ENCODE data around the gene HLA-G.

The HLA-G gene

DNA sequence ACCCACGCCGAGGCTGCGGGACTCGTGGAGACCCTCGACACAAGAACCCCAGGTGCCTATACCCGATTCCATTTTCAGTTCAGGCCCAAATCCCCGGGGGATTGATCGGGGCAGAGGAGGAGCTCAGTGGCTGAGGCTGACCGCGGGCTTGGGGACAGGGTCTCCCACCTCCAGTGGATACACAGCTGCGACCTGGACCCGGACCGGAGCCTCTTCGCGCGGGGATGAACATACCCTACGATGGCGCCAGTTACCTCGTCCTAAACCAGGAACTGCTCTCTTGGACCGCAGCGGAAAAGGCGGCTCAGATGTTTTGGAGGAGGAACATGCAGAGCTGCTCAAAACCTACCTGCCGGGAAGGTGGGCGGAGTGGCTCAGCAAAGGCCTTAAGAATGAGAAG, 27.4 kb upstream of the HLA-G start:
- Histone ChIP-seq H3K9ac (ENCODE audit: low read length) (no peak overlapping the region), H3K4me3 (ENCODE audit: low read depth, low read length, poor library complexity, severe bottlenecking) (no peak overlapping the region), H4K20me1 (ENCODE audit: insufficient read depth, low read length) (no peaks in the 10 kb centered on the region), H3K36me3 (ENCODE audit: insufficient read depth, low read length) (no peaks in the 10 kb centered on the region), H3K27me3 (ENCODE audit: insufficient read depth, low read length) (no peaks in the 10 kb centered on the region), H3K4me2 (ENCODE audit: low read length) (no peak overlapping the region), H3K27ac (ENCODE audit: low read depth, low read length, poor library complexity, severe bottlenecking) (no peak overlapping the region), H3K9me3 (ENCODE audit: low read length) (no peaks in the 10 kb centered on the region), H3K79me2 (ENCODE audit: insufficient read depth, low read length) (no peaks in the 10 kb centered on the region), H3K9me2 (ENCODE audit: low read depth, low read length) (no peaks in the 10 kb centered on the region), H2AFZ (ENCODE audit: low read length) (no peak overlapping the region), H3F3A (ENCODE audit: insufficient read depth, low read length) (no peaks in the 10 kb centered on the region), H3K4me1 (ENCODE audit: insufficient read depth, low read length, severe bottlenecking) (no peaks in the 10 kb centered on the region)
- TF ChIP-seq, protein P1, sequence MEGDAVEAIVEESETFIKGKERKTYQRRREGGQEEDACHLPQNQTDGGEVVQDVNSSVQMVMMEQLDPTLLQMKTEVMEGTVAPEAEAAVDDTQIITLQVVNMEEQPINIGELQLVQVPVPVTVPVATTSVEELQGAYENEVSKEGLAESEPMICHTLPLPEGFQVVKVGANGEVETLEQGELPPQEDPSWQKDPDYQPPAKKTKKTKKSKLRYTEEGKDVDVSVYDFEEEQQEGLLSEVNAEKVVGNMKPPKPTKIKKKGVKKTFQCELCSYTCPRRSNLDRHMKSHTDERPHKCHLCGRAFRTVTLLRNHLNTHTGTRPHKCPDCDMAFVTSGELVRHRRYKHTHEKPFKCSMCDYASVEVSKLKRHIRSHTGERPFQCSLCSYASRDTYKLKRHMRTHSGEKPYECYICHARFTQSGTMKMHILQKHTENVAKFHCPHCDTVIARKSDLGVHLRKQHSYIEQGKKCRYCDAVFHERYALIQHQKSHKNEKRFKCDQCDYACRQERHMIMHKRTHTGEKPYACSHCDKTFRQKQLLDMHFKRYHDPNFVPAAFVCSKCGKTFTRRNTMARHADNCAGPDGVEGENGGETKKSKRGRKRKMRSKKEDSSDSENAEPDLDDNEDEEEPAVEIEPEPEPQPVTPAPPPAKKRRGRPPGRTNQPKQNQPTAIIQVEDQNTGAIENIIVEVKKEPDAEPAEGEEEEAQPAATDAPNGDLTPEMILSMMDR (IDR thresholded peaks at IDR 0.05; ENCODE audit: low read length), result no peak
- no peak for TF ChIP-seq EZH2 (IDR thresholded peaks at IDR 0.05; ENCODE audit: borderline replicate concordance, low read length)

DNA sequence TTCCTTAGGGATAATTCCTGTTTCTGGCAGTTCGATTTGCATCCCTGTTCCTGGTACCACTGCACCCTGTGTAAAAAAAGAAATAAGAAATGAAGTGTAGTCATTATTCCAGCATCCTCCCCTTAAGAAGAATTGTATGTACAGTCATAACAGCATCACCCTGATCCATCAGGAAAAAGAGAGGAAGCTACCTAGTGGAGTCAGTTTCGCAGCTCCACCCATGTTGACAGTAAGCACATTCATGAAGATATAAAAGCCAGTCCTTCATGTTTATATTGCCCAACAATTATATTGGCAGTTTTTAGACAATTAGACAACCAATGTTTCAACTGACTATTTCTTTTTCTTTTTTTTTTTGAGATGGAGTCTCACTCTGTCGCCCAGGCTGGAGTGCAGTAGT, 21.2 kb upstream of the HLA-G start:
- no peaks in the 10 kb centered on the region for H3K27me3 ChIP-seq (ENCODE audit: insufficient read depth, low read length)

DNA sequence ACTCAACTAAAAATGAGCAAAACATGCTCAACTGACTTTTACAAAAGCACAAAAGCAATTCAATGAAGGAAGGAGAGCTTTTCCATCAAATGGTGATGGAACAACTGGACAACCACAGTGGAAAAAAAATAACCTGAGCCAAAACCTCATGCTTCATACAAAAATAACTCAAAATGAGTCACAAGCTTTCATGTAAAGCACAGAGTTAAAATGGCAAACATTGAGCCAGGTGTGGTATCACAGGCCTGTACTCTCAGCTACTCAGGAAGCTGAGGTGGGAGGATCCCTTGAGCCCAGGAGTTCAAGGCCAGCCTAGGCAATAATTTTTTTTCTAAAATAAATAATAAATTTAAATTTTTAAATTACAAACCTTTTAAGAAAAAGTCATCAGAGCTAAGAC, 18.4 kb upstream of the HLA-G start:
- Histone ChIP-seq H3K27ac (ENCODE audit: low read depth, low read length, poor library complexity, severe bottlenecking) (no peak overlapping the region), H3K9me2 (ENCODE audit: low read depth, low read length) (no peaks in the 10 kb centered on the region), H3K9ac (ENCODE audit: low read length) (no peak overlapping the region), H3K36me3 (ENCODE audit: insufficient read depth, low read length) (no peaks in the 10 kb centered on the region), H3K4me2 (ENCODE audit: low read length) (no peak overlapping the region), H4K20me1 (ENCODE audit: insufficient read depth, low read length) (no peaks in the 10 kb centered on the region), H3F3A (ENCODE audit: insufficient read depth, low read length) (no peaks in the 10 kb centered on the region), H3K79me2 (ENCODE audit: insufficient read depth, low read length) (no peaks in the 10 kb centered on the region), H3K4me1 (ENCODE audit: insufficient read depth, low read length, severe bottlenecking) (no peaks in the 10 kb centered on the region), H2AFZ (ENCODE audit: low read length) (no peak overlapping the region), H3K4me3 (ENCODE audit: low read depth, low read length, poor library complexity, severe bottlenecking) (no peak overlapping the region), H3K9me3 (ENCODE audit: low read length) (no peaks in the 10 kb centered on the region), H3K27me3 (ENCODE audit: insufficient read depth, low read length) (no peaks in the 10 kb centered on the region)
- TF ChIP-seq EZH2 (IDR thresholded peaks at IDR 0.05; ENCODE audit: borderline replicate concordance, low read length), result no peak
- TF ChIP-seq, protein P1 (IDR thresholded peaks at IDR 0.05; ENCODE audit: low read length), result no peak

More for the DNA sequence above, 21.2 kb upstream of the HLA-G start:
- Histone ChIP-seq H3F3A (ENCODE audit: insufficient read depth, low read length) (no peaks in the 10 kb centered on the region), H3K9me2 (ENCODE audit: low read depth, low read length) (no peaks in the 10 kb centered on the region), H3K36me3 (ENCODE audit: insufficient read depth, low read length) (no peaks in the 10 kb centered on the region), H3K4me2 (ENCODE audit: low read length) (no peak overlapping the region), H3K79me2 (ENCODE audit: insufficient read depth, low read length) (no peaks in the 10 kb centered on the region), H3K9ac (ENCODE audit: low read length) (no peak overlapping the region), H2AFZ (ENCODE audit: low read length) (no peak overlapping the region), H4K20me1 (ENCODE audit: insufficient read depth, low read length) (no peaks in the 10 kb centered on the region), H3K9me3 (ENCODE audit: low read length) (no peaks in the 10 kb centered on the region), H3K4me3 (ENCODE audit: low read depth, low read length, poor library complexity, severe bottlenecking) (no peak overlapping the region), H3K4me1 (ENCODE audit: insufficient read depth, low read length, severe bottlenecking) (no peaks in the 10 kb centered on the region), H3K27ac (ENCODE audit: low read depth, low read length, poor library complexity, severe bottlenecking) (no peak overlapping the region)
- TF ChIP-seq EZH2 (IDR thresholded peaks at IDR 0.05; ENCODE audit: borderline replicate concordance, low read length), result no peak
- TF ChIP-seq, protein P1 (IDR thresholded peaks at IDR 0.05; ENCODE audit: low read length), result no peak

Data from OCI-LY1 (cell line).